HepG2 (cell line): ENCODE results near the gene INHBE. TPM values are rescaled to one million over a fixed set of nuclear protein-coding genes. Genes with fewer than 3 reads are reported as not detected.

ENCODE experiments used
- DMAP1 ChIP-seq: IDR thresholded peaks from 2 replicates; pipeline ENCODE4 v1.6.1; 2016
- DNMT3B ChIP-seq: conservative IDR thresholded peaks from 2 replicates; pipeline ENCODE4 v1.6.1; 2016; ENCODE audit warnings: missing biosample characterization, control low read depth
- IRX3 ChIP-seq: sonication (generic); formaldehyde crosslinking; IDR thresholded peaks from 2 replicates; pipeline ENCODE4 v1.8.1; 2023; ENCODE audit warnings: mild to moderate bottlenecking, low read depth, missing genetic modification reagents, borderline replicate concordance
- KAT7 ChIP-seq: IDR thresholded peaks from 2 replicates; pipeline ENCODE4 v1.6.1; 2018; ENCODE audit warnings: borderline replicate concordance, missing compliant biosample characterization
- KMT2A ChIP-seq: sonication (generic); formaldehyde crosslinking; IDR thresholded peaks from 2 replicates; pipeline ENCODE4 v1.4.0; 2020; ENCODE audit warnings: missing genetic modification reagents
- LCORL ChIP-seq, 2 experiments: fragments of 450-650 bp in 1 of 2; sonication (generic) in 1 of 2; formaldehyde crosslinking in 1 of 2; IDR thresholded peaks; 2 replicates each; pipeline versions ENCODE4 v1.5.0 to v1.6.1; 2017 to 2020; ENCODE audit warnings: antibody characterized with exemption in 1 of 2, missing genetic modification reagents in 1 of 2
- POGZ ChIP-seq: sonication (generic); formaldehyde crosslinking; IDR thresholded peaks from 2 replicates; pipeline ENCODE4 v1.4.0; 2020; ENCODE audit warnings: mild to moderate bottlenecking, missing genetic modification reagents
- POLR2A ChIP-seq, 2 experiments: IDR thresholded peaks; 2 replicates each; pipeline ENCODE4 v1.6.1; 2011; ENCODE audit warnings: low read depth in 2 of 2, low read length in 2 of 2, mild to moderate bottlenecking in 1 of 2, moderate library complexity in 1 of 2; ENCODE audit not compliant: insufficient read depth in 1 of 2
- RARG ChIP-seq: sonication (generic); formaldehyde crosslinking; IDR thresholded peaks from 2 replicates; pipeline ENCODE4 v1.4.0; 2020; ENCODE audit warnings: low read depth, mild to moderate bottlenecking, missing genetic modification reagents
- SALL1 ChIP-seq: sonication (generic); formaldehyde crosslinking; IDR thresholded peaks from 2 replicates; pipeline ENCODE4 v1.8.0; 2022; ENCODE audit warnings: mild to moderate bottlenecking, missing genetic modification reagents
- TBX2 ChIP-seq: sonication (generic); formaldehyde crosslinking; IDR thresholded peaks from 2 replicates; pipeline ENCODE4 v1.5.0; 2020; ENCODE audit warnings: missing genetic modification reagents, mild to moderate bottlenecking, borderline replicate concordance
- ZBTB10 ChIP-seq: sonication (generic); formaldehyde crosslinking; IDR thresholded peaks from 2 replicates; pipeline ENCODE4 v1.4.0; 2020; ENCODE audit warnings: missing genetic modification reagents, borderline replicate concordance
- ZFP90 ChIP-seq: sonication (generic); formaldehyde crosslinking; IDR thresholded peaks from 2 replicates; pipeline ENCODE4 v1.8.0; 2022; ENCODE audit warnings: missing genetic modification reagents, mild to moderate bottlenecking, inconsistent platforms, borderline replicate concordance
- ZFY ChIP-seq: sonication (generic); formaldehyde crosslinking; IDR thresholded peaks from 2 replicates; pipeline ENCODE4 v1.4.0; 2020; ENCODE audit warnings: missing genetic modification reagents
- ZNF235 ChIP-seq: sonication (generic); formaldehyde crosslinking; IDR thresholded peaks from 2 replicates; pipeline ENCODE4 v1.8.1; 2023; ENCODE audit warnings: mild to moderate bottlenecking, missing genetic modification reagents, borderline replicate concordance
- ZNF256 ChIP-seq: sonication (generic); formaldehyde crosslinking; conservative IDR thresholded peaks from 2 replicates; pipeline ENCODE4 v1.4.0; 2020; ENCODE audit warnings: missing genetic modification reagents
- ZNF3 ChIP-seq: IDR thresholded peaks from 2 replicates; pipeline ENCODE4 v1.7.0; 2017; ENCODE audit warnings: inconsistent platforms
- ZNF331 ChIP-seq: sonication (generic); formaldehyde crosslinking; IDR thresholded peaks from 2 replicates; pipeline ENCODE4 v1.4.0; 2020; ENCODE audit warnings: missing genetic modification reagents
- ZNF337 ChIP-seq: sonication (generic); formaldehyde crosslinking; IDR thresholded peaks from 2 replicates; pipeline ENCODE4 v1.5.1; 2020; ENCODE audit warnings: missing genetic modification reagents, low read depth, mild to moderate bottlenecking, borderline replicate concordance
- ZNF441 ChIP-seq: sonication (generic); formaldehyde crosslinking; IDR thresholded peaks from 2 replicates; pipeline ENCODE4 v1.7.0; 2021; ENCODE audit warnings: missing genetic modification reagents, borderline replicate concordance
- ZNF512B ChIP-seq: sonication (generic); formaldehyde crosslinking; IDR thresholded peaks from 2 replicates; pipeline ENCODE4 v1.5.1; 2020; ENCODE audit warnings: missing genetic modification reagents, mild to moderate bottlenecking, borderline replicate concordance
- ZNF549 ChIP-seq: sonication (generic); formaldehyde crosslinking; IDR thresholded peaks from 2 replicates; pipeline ENCODE4 v1.5.0; 2020; ENCODE audit warnings: missing genetic modification reagents
- ZNF580 ChIP-seq: IDR thresholded peaks from 2 replicates; pipeline ENCODE4 v1.6.1; 2016; ENCODE audit warnings: low read depth, borderline replicate concordance
- ZNF672 ChIP-seq: sonication (generic); formaldehyde crosslinking; IDR thresholded peaks from 2 replicates; pipeline ENCODE4 v1.8.1; 2022; ENCODE audit warnings: missing genetic modification reagents
- ZNF709 ChIP-seq: sonication (generic); formaldehyde crosslinking; IDR thresholded peaks from 2 replicates; pipeline ENCODE4 v1.5.0; 2020; ENCODE audit warnings: mild to moderate bottlenecking, missing genetic modification reagents
- ZNF746 ChIP-seq: sonication (generic); formaldehyde crosslinking; IDR thresholded peaks from 2 replicates; pipeline ENCODE4 v1.8.0; 2022; ENCODE audit warnings: mild to moderate bottlenecking, missing genetic modification reagents
- polyA plus RNA-seq, 8 experiments: library from polyadenylated mRNA; depleted of rRNA in 3 of 8; stranded (reverse) in 7 of 8; unstranded in 1 of 8; fragments of >200 nt; fragmentation: Illumina TruSeq in 4 of 8; extraction: Trizol in 4 of 8; gene quantifications; 2 replicates each; pipeline versions ENCODE4 v1.2.1 to v1.2.3, GENCODE V29; 2011 to 2016; ENCODE audit warnings: low read depth in 4 of 8, missing spikeins in 1 of 8, mixed read lengths in 1 of 8; ENCODE audit not compliant: insufficient read depth in 1 of 8
- total RNA-seq, 5 experiments: library from RNA; depleted of rRNA; stranded (reverse); fragments of >200 nt; fragmentation: Illumina TruSeq; extraction: Trizol; gene quantifications; 2 replicates each; pipeline ENCODE4 v1.2.3, GENCODE V29; 2016; ENCODE audit warnings: low read depth in 1 of 5

Gene INHBE
- total and polyA plus RNA-seq, 2 of the 13 experiments (the other 11 are each of a cell fraction or from before 2014, with no cell fraction given): 17.0 to 32.0 TPM

- TF ChIP-seq ZNF549 (CRISPR knock-in tag): no peak
- TF ChIP-seq ZNF709 (CRISPR knock-in tag): 0 out of 2 replicates have a peak, but pooled peaks have one; percentile 28
- TF ChIP-seq ZNF746 (CRISPR knock-in tag): peak; percentile 17; the same call in 1 of the 2 replicates
- no peak for TF ChIP-seq ZFP90 (CRISPR knock-in tag)
- no peak for TF ChIP-seq ZNF331 (CRISPR knock-in tag)
- TF ChIP-seq POGZ (CRISPR knock-in tag): no peak
- no peak for TF ChIP-seq DNMT3B
- TF ChIP-seq ZBTB10 (CRISPR knock-in tag): 0 out of 2 replicates have a peak, but pooled peaks have one; percentile 27
- no peak for TF ChIP-seq ZNF235 (CRISPR knock-in tag)
- TF ChIP-seq SALL1: no peak
- TF ChIP-seq ZNF256 (CRISPR knock-in tag): no peak
- TF ChIP-seq TBX2 (CRISPR knock-in tag): no peak
- peak; percentile 19; the same call in 1 of the 2 replicates for TF ChIP-seq ZFY (CRISPR knock-in tag)
- no peak for TF ChIP-seq RARG (CRISPR knock-in tag)
- 0 out of 2 replicates have a peak, but pooled peaks have one; percentile 17 for TF ChIP-seq IRX3 (CRISPR knock-in tag)
- TF ChIP-seq DMAP1 (CRISPR knock-in tag): no peak
- TF ChIP-seq LCORL (IDR thresholded peaks at IDR 0.05): no peak
- TF ChIP-seq LCORL (CRISPR knock-in tag; IDR thresholded peaks at IDR 0.05): 0 out of 2 replicates have a peak, but pooled peaks have one; percentile 30
- peak; percentile 47; the same call in 1 of the 2 replicates for TF ChIP-seq KMT2A
- 0 out of 2 replicates have a peak, but pooled peaks have one; percentile 41 for TF ChIP-seq ZNF512B (CRISPR knock-in tag)
- no peak for TF ChIP-seq ZNF441 (CRISPR knock-in tag)
- TF ChIP-seq ZNF672 (CRISPR knock-in tag): no peak
- TF ChIP-seq ZNF337 (CRISPR knock-in tag): no peak
- no peak for TF ChIP-seq ZNF3 (CRISPR knock-in tag)
- peak in 1 of 2 experiments; percentile 50; a peak in 2 of 4 replicates for TF ChIP-seq POLR2A (IDR thresholded peaks at IDR 0.05; ENCODE audit: insufficient read depth in 1 of 2, low read depth in 2 of 2, low read length in 2 of 2)
- TF ChIP-seq ZNF580 (CRISPR knock-in tag): 0 out of 2 replicates have a peak, but pooled peaks have one; percentile 44
- no peak for TF ChIP-seq KAT7 (CRISPR knock-in tag)
Observed at GRCh38 chr12:57430112-57430930, 24.8 kb upstream of the INHBE start (continued).
